PC-9 (cell line): ENCODE results near the gene SEPTIN6.

Experiments used
- EZH2 ChIP-seq: fragments of 200-600 bp; sonication (generic); IDR thresholded peaks from 2 replicates; pipeline ENCODE4 v1.8.0; 2017; ENCODE audit warnings: antibody characterized with exemption, low read depth
- TF ChIP-seq, protein P1 (sequence below): fragments of 200-600 bp; sonication (generic); conservative IDR thresholded peaks from 2 replicates; pipeline ENCODE4 v1.6.1; 2017; ENCODE audit warnings: mixed run types, antibody characterized with exemption, mild to moderate bottlenecking, moderate library complexity

DNA sequence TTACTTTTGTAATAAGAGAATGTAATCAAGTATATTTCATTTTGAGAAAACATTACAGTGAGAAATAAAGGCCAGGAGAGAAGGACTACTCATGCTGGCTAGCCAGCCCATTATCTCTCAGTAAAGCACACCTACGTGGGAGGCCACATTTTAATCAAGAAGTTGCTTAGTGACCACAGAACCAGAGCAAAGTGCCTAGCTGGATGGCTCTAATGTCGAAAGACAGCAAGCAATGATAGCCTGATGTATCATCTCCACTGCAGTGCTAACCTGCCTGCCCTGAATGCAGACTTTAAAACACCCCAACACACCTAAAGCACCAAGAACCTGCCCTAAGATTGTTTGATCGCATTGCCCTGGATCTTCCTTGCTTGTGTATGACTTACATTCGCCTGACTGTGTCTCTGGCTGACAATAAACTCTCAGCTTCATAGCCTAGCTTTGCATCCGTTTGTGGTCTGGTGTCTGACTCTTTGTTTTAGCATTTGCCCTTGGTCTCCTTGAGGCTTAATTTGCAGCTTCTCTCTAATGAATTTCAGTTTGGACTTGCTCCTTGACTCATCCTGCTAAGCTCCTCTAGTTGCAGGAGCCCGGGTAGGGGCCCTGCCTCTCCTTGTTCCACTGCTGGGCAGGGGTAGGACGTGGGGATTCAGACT is 34.1 kb upstream of the SEPTIN6 start:
- TF ChIP-seq, protein P1, sequence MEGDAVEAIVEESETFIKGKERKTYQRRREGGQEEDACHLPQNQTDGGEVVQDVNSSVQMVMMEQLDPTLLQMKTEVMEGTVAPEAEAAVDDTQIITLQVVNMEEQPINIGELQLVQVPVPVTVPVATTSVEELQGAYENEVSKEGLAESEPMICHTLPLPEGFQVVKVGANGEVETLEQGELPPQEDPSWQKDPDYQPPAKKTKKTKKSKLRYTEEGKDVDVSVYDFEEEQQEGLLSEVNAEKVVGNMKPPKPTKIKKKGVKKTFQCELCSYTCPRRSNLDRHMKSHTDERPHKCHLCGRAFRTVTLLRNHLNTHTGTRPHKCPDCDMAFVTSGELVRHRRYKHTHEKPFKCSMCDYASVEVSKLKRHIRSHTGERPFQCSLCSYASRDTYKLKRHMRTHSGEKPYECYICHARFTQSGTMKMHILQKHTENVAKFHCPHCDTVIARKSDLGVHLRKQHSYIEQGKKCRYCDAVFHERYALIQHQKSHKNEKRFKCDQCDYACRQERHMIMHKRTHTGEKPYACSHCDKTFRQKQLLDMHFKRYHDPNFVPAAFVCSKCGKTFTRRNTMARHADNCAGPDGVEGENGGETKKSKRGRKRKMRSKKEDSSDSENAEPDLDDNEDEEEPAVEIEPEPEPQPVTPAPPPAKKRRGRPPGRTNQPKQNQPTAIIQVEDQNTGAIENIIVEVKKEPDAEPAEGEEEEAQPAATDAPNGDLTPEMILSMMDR: no peak
- TF ChIP-seq EZH2: no peak
